ENCODE data around the gene CWC22. TPM values are rescaled to one million over a fixed set of nuclear protein-coding genes. Genes with fewer than 3 reads are reported as not detected.

Gene CWC22
- total RNA-seq, 1 experiment from 2014 or later = 3.9 TPM

Other genes with a start within 250 kb of the CWC22 start
- not detected in 2 replicates for gene ZNF385B, start 145.7 kb downstream of the CWC22 start, total RNA-seq (2014; rRNA removed; shearing (Covaris generic); ENCODE audit: low replicate concordance)